NCI-H510A treated with DMSO at 0.1 percent for 48 hours (cell line): ENCODE measurements around the gene ITPRIP.
A peak's percentile ranks its signal among the peaks of the same experiment; 100 is the strongest.

Source experiments
- DNase-seq: peaks from one replicate; lab custom pipeline; 2025; lab: John Stamatoyannopoulos, UW

The ITPRIP gene

GRCh38 chr10:104337985-104338735 is at the start of gene ITPRIP:
Gene ITPRIP (minus strand): TSS chr10:104338465. CDS start chr10:104316051, 22,414 bp downstream.
- peak; percentile 54 for DNase-seq

GRCh38 chr10:104387130-104387888 is 49.0 kb upstream of the ITPRIP start:
- no peak for DNase-seq

GRCh38 chr10:104380336-104380735 is 42.1 kb upstream of the ITPRIP start:
- DNase-seq, result no peak

- no peak for DNase-seq
Measured at GRCh38 chr10:104376784-104377300, 38.6 kb upstream of the ITPRIP start.

- DNase-seq, result no peak
Measured at GRCh38 chr10:104374591-104374990, 36.3 kb upstream of the ITPRIP start.

- no peak for DNase-seq
Measured at GRCh38 chr10:104371753-104372152, 33.5 kb upstream of the ITPRIP start.

- DNase-seq, result no peak
Measured at GRCh38 chr10:104368381-104368780, 30.1 kb upstream of the ITPRIP start.

GRCh38 chr10:104367904-104368303 is 29.6 kb upstream of the ITPRIP start:
- DNase-seq, result no peak

- no peak for DNase-seq
Measured at GRCh38 chr10:104359811-104360210, 21.5 kb upstream of the ITPRIP start.

- DNase-seq, result peak; percentile 61
Measured at GRCh38 chr10:104353325-104354048, 15.2 kb upstream of the ITPRIP start, which contains the start of gene CFAP58. Gene CFAP58 (plus strand): TSS chr10:104353833. CDS start chr10:104353898, 65 bp downstream.

GRCh38 chr10:104351919-104352318 is 13.7 kb upstream of the ITPRIP start:
- DNase-seq, result no peak

- DNase-seq, result no peak
Measured at GRCh38 chr10:104351061-104351702, 12.9 kb upstream of the ITPRIP start.

GRCh38 chr10:104350127-104350635 is 11.9 kb upstream of the ITPRIP start:
- peak; percentile 90 for DNase-seq

- peak; percentile 58 for DNase-seq
Measured at GRCh38 chr10:104349623-104350126, 11.4 kb upstream of the ITPRIP start.

GRCh38 chr10:104348601-104349000 is 10.3 kb upstream of the ITPRIP start:
- DNase-seq, result no peak

GRCh38 chr10:104347295-104348045 is 9.2 kb upstream of the ITPRIP start:
- DNase-seq, result no peak

GRCh38 chr10:104345941-104346340 is 7.7 kb upstream of the ITPRIP start:
- DNase-seq, result no peak

GRCh38 chr10:104345515-104345914 is 7.2 kb upstream of the ITPRIP start:
- no peak for DNase-seq

GRCh38 chr10:104344219-104344618 is 6.0 kb upstream of the ITPRIP start:
- no peak for DNase-seq

- DNase-seq, result no peak
Measured at GRCh38 chr10:104342941-104343411, 4.7 kb upstream of the ITPRIP start.
